ENCODE data around the gene BLACAT1.
"Not testable (repeated sequence)": the region's sequence is repeated elsewhere in the genome, so short reads cannot be mapped to it uniquely, and the experiment has no call there.

BLACAT1 gene

DNA sequence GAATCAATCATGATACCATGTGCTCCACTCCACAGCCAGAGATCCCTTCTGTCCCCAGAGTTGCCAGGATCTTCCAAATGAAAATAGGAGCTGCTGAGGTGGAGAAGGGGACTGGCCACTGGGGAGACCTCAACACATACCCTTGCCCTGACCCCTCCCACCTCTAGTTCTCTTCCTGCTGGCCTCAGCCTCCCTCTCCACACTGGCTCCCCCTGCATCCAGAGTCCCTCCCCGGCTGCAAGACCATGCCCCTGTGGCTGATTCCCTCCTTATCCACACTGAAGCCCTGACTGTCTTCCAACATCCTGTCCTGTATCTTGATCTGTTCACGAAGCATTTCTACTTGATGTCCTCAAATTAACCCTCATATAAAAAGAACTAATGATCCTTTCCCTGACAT, 27.5 kb upstream of the BLACAT1 start:
- no peak for DNase-seq

DNA sequence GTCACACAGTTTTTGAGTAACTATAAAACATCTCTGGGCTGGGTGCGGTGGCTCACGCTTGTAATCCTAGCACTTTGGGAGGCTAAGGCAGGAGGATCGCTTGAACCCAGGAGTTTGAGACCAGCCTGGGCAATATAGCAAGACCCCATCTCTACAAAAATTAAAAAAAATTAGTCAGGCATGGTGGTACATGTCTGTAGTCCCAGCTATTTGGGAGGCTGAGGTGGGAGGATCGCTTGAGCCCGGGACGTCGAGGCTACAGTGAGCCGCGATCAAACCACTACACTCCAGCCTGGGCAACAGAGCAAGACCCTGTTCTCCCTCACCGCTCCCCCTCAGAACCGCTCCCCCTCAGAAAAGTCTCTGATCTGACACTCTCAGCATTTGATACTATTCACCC, 26.7 kb upstream of the BLACAT1 start:
- DNase-seq: not testable (repeated sequence)

DNA sequence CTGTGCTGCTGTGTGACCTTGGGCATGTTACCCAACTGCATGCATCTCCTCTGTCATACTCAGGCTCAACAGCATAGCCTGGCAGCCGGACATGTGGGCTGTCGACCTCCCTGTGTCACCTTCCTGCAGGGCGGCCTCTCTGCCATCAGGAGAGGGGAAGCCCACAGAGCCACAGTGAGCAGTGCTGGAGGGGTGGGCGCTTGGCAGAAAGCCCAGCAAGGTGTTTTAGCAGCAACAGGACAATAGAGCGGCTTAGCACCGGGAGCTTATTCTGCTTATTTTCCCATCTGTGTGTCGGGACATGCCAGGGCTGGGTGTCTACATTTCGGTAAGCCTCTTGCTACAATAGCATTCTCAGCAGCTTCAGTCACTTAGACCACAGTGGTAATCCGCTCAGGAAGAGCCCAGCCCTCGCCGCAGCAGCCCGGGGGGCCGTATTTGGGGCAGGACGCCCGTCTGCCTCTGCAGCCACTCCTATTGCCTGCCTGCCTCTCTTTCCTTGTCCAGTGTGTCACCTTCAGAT, 25.8 kb upstream of the BLACAT1 start:
- DNase-seq: no peak

DNA sequence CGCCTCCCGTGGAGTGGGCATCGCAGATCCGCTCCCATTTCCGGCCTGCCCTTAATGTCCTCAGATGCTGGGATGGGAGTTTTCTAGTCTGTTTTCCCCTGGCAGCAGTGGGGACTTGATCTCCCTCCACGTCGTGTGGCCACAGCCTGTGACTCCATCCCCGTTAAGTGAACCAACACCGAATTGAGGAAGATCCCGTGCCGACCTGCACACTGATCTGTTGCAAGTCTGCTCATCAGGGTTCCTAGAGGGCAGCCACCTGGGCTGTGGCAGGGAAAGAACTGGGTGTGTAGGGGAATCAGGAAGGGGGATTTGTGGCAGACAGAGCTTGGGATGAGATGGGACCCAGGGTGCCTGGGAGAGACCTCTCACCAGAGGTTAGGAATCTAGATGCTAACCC, 25.4 kb upstream of the BLACAT1 start:
- no peak for DNase-seq

DNA sequence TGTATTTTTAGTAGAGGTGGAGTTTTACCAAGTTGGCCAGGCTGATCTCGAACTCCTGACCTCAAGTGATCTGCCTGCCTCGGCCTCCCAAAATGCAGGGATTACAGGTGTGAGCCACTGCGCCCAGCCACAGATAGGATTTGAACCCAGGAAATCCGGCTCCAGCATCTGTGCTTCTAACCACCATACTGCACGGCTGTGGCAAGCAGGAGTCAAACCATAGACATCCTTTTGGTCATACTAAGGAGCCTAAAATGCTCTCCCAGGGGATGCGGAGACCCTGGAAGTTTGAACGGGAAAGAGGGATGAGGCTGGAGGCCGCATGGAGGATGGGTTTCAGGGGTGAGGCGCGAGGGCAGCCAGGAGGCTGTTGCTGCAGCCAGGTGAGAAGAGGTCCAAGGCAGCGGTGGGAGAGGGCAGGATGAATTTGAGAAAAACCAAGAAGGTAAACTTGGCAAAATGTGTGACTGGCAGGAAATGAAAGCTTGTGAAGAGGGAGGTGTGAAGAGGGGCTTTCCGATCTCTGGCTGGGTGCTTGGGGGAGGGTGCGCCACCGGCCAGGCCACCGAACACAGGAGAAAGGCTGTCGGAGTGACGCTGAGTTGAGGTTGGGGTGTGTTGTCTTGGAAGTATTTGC, 24.6 kb upstream of the BLACAT1 start:
- DNase-seq: no peak

DNA sequence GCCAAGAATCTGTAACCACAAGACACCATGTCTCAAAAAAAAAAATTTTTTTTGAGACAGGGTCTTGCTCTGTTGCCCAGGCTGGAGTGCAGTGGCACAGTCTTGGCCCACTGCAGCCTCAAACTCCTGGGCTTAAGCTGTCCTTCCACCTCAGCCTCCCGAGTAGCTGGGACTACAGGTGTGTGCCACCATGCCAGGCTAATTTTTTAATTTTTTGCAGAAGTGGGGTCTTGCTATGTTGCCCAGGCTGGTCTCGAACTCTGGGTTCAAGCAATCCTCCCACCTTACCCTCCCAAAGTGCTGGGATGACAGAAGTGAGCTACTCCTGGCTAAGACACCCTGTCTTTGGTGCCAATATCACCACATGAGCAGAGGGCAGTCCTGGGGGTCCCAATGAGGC, 23.1 kb upstream of the BLACAT1 start:
- DNase-seq: not testable (repeated sequence)

DNA sequence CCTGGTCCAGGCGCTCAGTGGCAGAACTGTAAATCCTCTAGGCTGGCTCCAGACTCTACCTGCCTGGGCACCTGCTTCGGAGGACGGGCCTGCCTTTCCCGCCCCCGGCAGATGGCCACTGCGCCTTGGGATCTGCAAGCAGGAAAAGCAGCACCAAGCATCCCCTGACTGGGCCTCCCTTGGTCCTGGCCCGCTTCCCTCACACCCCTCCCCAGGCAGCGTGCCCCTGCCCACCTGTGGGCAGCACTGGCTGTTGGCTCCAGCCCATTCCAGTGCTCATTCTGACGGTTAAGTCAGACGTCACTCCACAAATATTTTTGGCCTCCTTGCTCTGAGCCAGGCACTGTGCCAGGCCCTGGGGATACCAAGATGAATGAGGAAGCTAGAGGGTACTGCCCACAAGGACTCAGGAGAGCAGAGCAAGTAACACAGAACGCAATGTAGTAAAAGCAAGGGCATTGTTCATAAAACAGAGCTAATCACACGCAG, 22.0 kb upstream of the BLACAT1 start:
- DNase-seq: peak; percentile 71

DNA sequence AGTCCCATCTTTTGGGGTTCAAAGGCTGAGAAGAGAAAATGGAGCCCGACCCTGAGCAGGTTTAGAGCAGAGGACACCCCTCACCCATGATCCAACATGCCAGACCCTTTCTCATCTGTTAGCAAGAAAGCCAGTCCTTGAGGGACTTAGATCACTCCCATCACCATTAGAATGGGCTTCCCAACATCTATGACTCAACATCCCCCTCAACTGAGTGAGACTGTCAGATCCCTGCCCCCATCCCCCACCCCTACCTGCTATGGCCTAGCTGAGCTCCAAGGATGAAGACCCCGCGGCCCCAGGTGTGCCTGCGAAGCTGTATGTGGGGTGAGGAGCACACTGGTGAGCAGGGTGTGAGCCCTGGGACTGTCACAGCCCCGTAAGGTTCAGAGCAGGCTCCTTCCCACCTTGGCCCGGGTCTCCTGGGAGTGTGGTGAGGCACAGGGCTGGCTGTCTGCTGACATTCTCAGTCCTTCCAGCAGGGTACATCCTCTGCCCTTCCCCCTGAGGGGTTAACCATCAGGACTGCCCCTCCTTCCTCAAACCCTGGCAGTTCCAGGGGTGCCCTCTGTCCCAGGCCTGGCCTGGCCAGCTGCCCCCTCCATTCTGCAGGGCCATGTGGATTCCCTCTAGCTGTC, 21.4 kb upstream of the BLACAT1 start:
- DNase-seq: no peak

DNA sequence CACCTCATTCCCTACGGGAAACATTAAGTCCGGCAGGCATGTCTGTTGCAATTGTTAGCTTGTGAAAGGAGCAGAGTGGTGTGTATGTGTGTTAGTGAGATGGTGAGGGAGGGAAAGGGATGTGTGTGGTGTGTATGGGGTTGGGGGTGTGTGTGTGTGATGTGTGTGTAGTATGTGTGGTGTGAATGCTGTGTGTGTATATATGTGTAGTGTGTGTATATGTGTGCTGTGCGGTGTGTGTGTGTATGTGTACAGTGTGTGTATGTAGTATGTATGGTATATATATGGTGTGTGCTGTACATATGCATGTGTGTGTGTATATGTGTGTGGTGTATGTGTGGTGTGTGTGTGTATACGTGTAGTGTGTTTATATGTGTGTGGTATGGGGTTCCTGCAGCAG, 20.8 kb upstream of the BLACAT1 start:
- DNase-seq: no peak

DNA sequence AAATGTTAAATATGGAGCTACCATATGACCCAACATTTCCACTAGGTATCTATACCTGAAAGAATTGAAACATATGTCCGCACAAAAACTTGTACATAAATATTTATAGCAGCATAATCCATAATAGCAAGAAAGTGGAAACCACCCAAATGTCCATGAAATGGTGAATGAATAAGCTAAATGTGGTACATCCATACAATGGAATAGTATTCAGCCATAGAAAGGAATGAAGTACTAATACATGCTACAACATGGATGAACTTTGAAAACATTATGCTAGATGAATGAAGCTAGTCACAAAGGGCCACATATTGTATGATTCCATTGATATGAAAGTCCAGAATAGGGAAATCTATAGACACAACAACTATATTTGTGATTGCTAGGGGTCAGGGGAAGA, 20.0 kb upstream of the BLACAT1 start:
- no peak for DNase-seq

DNA sequence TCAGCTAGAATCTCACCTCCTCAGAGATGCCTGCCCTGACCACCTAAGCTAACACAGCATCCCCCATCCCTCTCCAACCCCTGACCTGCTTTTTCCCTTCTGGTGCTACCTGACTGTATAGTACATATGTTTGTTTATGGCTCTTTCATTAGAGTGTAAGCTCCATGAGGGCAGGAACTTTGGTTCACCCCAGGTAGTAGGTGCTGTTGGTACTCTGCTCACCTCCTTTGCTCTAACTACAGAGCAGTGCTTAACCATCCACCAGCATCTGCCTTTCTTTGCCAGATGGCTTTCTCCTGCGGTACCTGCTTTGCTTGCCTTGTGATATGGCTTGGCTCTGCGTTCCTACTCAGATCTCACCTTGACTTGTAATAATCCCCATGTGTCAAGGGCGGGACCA, 18.7 kb upstream of the BLACAT1 start:
- DNase-seq: no peak

DNA sequence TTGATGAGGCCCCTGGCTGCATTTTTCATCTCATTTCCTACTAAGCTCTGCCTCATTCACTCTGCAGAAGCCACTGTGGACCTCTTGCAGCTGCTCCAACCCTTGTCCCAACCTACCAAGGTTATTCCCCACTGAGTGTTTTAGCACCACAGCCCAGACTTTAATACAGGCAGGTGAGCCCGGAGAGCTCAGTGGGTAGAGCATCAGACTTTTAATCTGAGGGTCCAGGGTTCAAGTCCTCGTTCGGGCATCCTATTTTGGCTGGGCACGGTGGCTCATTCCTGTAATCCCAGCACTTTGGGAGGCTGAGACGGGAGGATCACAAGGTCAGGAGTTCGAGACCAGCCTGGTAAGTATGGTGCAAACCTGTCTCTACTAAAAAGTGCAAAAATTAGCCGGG, 18.1 kb upstream of the BLACAT1 start:
- DNase-seq: no peak

DNA sequence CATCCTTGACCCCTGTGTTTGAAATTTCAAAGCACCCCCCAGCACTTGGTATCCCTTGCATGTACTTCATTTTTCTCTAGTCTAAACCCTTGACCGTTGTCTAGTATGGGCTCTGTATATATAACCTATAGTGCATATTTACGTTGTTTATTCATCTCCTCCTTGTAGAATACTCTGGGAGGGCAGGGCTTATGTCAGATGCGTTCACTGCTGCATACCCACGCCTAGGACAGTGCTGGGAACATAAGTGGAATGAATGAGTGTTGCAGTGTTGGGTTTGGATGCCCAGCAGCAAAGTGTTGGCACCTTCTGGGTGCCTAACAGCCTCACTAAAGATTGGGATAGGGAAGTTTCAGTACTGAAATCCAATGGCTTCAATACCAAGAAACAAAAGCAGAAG, 17.6 kb upstream of the BLACAT1 start:
- DNase-seq: no peak

DNA sequence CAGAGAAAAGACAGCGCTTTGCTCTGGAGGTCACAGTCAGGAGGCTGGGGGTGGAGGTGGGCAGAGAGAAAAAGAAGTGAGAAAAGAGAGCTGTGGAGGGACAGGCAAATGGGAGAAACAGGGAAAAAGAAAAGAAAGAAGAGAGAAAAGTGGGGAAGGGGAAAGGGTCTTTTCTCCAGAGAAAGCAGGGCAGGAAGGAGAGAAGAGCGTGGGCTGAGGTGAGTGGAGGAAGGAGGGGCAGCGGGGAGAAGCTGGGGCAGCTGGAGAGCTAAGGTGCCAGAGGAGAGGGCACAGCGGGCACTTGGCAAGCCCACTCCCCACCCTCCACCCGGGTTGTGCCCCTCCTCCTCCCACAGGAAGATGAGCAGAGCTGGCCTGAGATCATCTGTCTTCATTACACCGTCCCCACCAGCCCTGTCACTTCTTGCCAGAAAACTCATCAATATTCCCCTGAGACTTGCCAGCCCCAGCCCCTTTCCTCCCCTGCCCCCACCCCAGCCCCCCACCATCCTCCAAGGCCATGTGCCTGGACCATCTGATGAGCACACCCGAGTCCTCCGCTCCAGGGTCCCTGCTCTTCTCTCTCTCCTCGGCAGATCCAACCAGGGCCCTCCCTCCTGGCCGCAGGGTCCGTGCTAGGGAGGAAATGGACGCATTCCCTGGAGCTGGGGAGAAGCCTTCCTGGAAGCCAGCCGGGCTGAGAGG, 17.0 kb upstream of the BLACAT1 start:
- no peak for DNase-seq

DNA sequence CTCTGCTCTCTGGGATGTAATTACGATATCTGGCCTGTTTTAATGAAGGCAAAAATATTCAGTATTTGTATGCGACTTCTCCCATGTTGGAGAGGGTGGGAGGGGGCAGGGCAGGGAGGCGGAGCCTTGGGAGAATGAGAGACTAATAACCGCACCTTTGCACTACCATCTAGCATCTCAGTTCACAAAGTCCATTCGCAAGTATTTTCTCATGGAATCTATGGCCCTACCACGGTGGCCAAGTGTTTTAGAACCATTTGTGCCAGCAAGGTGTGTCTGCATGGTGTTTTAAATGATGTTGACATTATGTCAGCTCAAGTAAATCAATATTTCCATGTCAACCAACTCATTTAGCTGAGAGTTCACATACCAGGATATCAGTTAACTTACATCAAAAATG, 14.3 kb upstream of the BLACAT1 start:
- no peak for DNase-seq

DNA sequence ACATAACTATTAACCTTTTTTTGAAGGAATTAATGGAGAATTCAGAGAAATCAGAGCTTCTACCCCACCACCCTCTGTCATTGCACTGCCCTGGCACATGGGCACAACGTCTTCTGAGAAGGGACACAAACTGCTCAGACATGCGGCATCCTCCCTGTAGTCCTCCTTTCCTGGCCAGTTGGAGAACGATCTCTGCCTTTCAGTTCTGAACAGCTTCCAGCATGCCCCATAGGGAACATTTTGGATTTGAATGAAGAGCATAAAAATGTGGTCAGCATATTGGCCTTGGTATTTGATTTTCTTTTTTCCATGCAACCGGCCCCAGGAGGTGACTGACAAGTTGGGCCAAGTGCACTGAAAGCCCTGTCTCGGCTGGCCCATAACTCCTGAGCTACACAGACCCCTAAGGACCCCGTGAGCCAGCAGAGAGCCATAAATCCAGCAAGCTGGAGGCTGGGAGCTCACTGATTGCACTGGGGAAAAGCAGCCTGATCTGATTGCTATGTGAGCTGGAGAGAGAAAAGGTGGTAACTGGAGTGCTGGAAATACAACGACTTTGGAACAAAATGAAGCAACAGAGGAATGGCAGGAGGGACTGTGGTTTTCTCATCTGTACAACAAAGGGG, 10.9 kb upstream of the BLACAT1 start:
- DNase-seq: no peak

DNA sequence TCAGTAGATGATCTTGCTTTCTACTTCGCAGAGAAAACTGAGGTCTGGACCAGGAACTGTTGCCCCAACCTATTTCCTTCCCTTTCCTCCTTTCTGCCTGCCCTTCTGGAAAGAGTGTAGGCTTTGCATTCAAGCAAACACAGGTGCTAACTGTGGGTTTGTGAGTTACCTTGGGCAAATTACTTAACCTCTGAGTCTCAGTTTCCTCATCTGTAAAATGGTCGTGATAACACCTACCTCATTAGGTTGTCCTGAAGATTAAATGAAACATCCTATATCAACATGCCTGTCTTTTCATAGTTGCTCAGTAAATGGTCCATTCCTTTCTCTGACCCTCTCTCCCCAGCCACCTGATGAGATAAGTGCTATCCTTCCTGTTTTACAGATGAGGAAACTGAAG, 9.5 kb upstream of the BLACAT1 start:
- no peak for DNase-seq

DNA sequence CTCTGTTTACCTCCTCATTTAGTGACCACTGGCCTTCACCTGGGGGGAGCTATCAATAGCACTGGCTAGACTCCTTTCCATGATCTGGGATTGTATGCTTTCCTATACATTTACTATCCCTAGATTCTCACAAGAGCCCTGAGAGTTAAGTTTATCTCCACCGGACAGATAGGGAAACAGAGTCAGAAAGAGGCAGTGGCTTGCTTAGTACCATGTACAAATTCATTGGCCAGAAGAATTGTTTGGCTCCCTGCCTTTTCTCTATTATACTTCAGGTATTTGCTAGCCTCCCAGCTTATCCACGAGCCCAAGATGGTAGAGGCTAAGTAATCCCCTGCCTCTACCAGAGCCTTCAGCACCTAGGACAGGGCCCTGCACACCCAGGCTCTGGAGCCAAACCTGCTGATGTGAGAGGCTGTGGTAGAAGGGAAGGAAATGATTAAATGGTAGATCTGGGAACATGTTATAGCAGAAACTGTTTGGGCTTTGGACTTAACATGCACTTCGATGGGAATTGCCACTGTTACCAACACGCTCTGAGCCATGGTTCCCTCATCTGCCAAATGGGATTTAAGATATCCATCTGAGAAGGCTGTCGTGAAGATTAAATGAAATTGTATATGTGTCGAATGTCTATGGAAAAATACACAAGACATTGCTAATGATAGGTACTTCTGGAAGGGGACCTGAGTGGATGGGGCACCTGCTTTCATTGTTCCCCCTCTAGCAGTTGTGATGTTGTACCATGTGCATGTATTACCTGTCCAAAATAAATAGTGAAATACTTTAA, 3.1 kb upstream of the BLACAT1 start:
- DNase-seq: no peak

DNA sequence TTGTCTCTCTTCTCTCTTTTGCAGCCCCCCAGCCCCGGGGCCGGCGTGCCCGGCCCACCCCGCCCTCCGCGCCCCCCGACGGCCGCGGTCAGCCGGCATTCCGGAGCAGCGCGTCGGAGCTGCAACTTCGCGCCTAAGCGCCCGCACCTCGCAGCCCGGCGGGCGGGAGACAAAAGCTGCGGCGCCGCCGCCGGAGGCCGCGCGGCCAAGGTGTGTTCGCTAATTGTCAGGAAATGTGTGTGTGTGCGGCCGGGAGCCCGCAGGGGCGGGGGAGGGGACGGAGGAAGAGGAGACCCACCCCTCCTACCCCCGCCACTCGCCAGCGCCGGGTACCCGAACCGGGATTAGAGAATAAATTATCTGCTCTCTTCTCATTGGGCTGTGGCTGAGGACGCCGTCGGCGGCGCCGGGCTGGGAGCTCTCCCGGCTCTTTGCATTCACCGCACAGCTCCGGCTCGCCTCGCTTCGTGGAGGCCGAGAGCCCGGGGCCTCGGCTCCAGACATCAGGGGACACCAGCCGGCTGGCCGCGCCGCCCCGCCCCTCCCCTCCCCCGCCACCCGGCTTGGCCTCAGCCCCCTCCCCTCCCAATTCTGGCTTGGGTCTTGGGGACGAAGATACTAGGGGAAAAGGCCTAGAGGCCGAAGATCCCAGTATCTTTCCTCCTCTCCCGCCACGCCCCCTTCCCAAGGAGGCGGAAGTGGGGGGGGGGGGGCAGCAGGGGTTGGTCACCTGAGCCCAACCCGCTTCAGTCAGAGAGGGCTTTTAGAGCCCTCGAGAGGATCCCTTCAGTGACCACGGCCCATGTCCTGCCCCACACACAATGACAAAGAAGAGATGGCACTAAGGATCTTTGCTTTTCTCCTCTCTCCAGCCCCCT, 1.3 kb upstream of the BLACAT1 start:
- peak; percentile 35 for DNase-seq

DNA sequence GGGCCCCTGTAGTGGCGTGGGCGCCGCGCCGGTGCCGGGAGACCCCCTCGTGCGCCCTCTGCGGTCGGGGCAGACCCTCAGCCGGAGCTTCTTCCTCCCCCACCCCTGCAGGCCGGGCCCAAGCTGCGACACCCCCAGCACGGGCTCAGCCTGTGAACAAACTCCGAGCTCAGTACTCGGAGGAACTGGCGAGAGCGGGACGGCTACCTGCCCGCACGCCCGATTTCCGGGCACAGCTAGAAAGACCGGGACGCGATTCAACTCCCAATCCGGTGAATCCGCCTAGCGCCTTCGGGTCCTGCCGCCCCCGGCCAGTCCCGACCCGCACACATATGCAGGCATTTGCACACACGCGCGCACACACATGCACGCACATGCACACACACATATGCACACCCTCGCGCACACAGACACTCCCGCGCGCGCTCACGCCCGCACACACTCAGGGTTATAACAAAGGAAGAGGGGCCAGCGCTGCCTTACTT, 580 bp upstream of the BLACAT1 start:
- DNase-seq: no peak

DNA sequence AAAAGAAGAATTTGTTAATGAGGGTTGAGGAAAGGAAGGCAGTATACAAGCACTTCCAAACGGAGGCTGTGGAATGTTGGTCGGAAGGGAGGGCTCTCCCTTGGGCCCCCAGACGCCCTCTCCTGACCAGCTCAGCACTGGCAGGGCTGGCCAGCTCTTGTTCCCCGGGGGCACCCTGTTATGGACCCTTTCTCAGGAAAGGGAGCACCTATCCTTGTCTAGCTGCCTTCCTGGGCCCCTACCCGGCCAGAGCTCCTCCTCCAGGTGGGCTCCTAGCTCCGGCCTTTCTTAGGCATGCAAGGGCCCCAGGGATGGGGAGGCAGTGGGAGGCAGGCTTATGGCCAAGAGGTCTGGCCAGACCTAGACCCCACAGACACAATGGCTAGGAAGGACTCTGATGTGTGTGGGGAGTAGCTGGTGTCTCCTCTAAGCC, 926 bp downstream of the BLACAT1 start:
- DNase-seq: no peak

DNA sequence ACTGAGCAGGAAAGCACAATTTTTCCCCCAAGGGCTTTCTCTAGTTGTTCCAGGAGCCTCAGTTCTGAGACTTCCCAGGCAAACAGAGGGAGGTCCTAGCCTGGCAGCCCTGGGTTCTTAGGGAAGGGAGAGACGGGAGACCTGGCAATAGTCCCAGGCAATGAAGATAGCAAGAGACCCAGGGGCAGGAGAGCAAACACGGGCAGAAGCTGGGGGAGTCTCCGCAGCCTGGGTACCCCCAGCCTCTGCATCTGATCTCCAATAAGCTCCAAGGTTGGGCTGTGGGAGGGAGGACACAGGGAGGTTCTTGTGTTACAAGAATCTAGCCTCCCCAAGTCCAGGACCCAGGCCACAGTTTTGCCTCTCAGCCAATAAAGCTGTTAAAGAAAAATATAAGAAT, 2.4 kb downstream of the BLACAT1 start:
- DNase-seq: no peak

Measured in SHP77 treated with DMSO at 0.1 percent for 48 hours (cell line).